ENCODE data around the gene AKT1S1.
A peak's percentile ranks its signal among the peaks of the same experiment; 100 is the strongest.
"Not testable (repeated sequence)": the region's sequence is repeated elsewhere in the genome, so short reads cannot be mapped to it uniquely, and the experiment has no call there.

The AKT1S1 gene

GRCh38 chr19:49833599-49833998, 43.6 kb downstream of the AKT1S1 start:
- DNase-seq: no peak

- DNase-seq: peak; percentile 79 to 80
Observed at GRCh38 chr19:49832556-49832955, 44.6 kb downstream of the AKT1S1 start.

GRCh38 chr19:49831592-49831991, 45.6 kb downstream of the AKT1S1 start:
- DNase-seq: peak; percentile 17 to 36

GRCh38 chr19:49830766-49831165, 46.4 kb downstream of the AKT1S1 start:
- DNase-seq: no peak

GRCh38 chr19:49829721-49830120, 47.4 kb downstream of the AKT1S1 start:
- no peak for DNase-seq

GRCh38 chr19:49829200-49829599, 48.0 kb downstream of the AKT1S1 start:
- DNase-seq: no peak

- no peak for DNase-seq
Observed at GRCh38 chr19:49827034-49827433, 50.1 kb downstream of the AKT1S1 start.

- DNase-seq: no peak
Observed at GRCh38 chr19:49824662-49825061, 52.5 kb downstream of the AKT1S1 start.

- no peak for DNase-seq
Observed at GRCh38 chr19:49823472-49823871, 53.7 kb downstream of the AKT1S1 start.

- no peak for DNase-seq
Observed at GRCh38 chr19:49820125-49820524, 57.0 kb downstream of the AKT1S1 start.

- DNase-seq: not testable (repeated sequence)
Observed at GRCh38 chr19:49819452-49820115, 57.6 kb downstream of the AKT1S1 start.
